Neural progenitor cell (in vitro differentiated cells): Measurements from ENCODE around the gene CENPL.

ENCODE experiments used
- EZH2phosphoT487 ChIP-seq: fragments of 200-600 bp; sonication (generic); IDR thresholded peaks from 2 replicates; pipeline ENCODE4 v1.6.1; 2017; ENCODE audit warnings: antibody characterized with exemption
- TF ChIP-seq, protein P1 (sequence below): fragments of 200-600 bp; sonication (generic); IDR thresholded peaks from 2 replicates; pipeline ENCODE4 v1.5.1; 2017; ENCODE audit warnings: antibody characterized with exemption, mild to moderate bottlenecking

DNA sequence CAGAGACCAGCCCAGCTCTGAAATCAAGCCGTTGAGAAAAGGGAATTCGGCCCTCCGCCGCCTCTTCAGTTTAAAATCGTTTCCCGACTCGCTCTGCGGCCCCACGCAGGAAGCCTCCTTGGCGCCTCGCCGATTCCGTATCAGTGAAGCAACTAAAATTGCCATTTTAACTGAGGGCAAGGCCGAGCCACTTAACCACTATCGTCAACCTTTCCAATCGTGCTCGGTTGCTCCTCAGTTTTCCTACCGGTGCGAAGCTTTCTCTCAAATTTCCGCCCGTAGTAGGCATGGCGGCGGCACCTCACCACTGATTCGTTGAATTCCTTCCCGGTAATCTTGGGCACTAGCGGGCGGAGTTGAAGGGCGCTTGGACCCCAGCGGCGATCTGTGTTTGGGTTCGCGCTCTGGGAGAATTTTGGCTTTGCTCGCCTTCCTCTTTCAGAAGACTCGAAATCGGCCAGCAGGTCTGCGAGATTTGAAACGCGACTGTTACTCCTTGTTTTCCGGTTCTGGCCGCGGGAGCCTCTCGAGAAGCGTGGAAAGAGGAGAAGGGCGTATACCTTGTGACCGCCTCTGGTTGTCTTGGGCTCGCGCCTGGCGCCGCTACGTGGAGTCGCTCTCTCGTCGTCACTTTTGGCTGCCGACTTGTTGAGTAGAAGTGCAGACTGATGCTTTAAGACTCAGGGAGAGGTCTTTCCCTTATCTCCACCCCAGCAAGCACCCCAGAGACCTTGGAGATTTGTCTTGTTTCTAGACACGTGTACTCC, at the start of gene CENPL, which contains the start of gene DARS2:
- TF ChIP-seq, protein P1, sequence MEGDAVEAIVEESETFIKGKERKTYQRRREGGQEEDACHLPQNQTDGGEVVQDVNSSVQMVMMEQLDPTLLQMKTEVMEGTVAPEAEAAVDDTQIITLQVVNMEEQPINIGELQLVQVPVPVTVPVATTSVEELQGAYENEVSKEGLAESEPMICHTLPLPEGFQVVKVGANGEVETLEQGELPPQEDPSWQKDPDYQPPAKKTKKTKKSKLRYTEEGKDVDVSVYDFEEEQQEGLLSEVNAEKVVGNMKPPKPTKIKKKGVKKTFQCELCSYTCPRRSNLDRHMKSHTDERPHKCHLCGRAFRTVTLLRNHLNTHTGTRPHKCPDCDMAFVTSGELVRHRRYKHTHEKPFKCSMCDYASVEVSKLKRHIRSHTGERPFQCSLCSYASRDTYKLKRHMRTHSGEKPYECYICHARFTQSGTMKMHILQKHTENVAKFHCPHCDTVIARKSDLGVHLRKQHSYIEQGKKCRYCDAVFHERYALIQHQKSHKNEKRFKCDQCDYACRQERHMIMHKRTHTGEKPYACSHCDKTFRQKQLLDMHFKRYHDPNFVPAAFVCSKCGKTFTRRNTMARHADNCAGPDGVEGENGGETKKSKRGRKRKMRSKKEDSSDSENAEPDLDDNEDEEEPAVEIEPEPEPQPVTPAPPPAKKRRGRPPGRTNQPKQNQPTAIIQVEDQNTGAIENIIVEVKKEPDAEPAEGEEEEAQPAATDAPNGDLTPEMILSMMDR: no peak
- no peak for TF ChIP-seq EZH2phosphoT487
